Adipose tissue (tissue), 3 donors: ENCODE measurements around the gene OTULINL. TPM values are rescaled to one million over a fixed set of nuclear protein-coding genes. Genes with fewer than 3 reads are reported as not detected.
"Not testable (repeated sequence)": the region's sequence is repeated elsewhere in the genome, so short reads cannot be mapped to it uniquely, and the experiment has no call there.

ENCODE experiments used
- H3K27ac ChIP-seq: one replicate; pipeline ENCODE4 v1.5.1; 2013; ENCODE audit warnings: low read depth, low read length
- WGBS, 3 donors: extraction: QIAGEN DNeasy Blood & Tissue Kit; methylation state at CpG; one replicate each; pipeline ENCODE4 v1.1.7; 2013; 5-methylcytosine and 5-hydroxymethylcytosine counted together
- polyA plus RNA-seq, 3 donors: library from polyadenylated mRNA; stranded (reverse); fragments of 200-250 nt; gene quantifications; one replicate each; pipeline ENCODE4 v1.2.3, GENCODE V29; 2013
- donor health status: healthy with polysubstance abuse.
- donor health status: Bipolar disorder and iron deficiency.
- donor health status: healthy.

The OTULINL gene
- 1 to 10 TPM; 3.1 to 7.3 (median 3.1) TPM for polyA plus RNA-seq

DNA sequence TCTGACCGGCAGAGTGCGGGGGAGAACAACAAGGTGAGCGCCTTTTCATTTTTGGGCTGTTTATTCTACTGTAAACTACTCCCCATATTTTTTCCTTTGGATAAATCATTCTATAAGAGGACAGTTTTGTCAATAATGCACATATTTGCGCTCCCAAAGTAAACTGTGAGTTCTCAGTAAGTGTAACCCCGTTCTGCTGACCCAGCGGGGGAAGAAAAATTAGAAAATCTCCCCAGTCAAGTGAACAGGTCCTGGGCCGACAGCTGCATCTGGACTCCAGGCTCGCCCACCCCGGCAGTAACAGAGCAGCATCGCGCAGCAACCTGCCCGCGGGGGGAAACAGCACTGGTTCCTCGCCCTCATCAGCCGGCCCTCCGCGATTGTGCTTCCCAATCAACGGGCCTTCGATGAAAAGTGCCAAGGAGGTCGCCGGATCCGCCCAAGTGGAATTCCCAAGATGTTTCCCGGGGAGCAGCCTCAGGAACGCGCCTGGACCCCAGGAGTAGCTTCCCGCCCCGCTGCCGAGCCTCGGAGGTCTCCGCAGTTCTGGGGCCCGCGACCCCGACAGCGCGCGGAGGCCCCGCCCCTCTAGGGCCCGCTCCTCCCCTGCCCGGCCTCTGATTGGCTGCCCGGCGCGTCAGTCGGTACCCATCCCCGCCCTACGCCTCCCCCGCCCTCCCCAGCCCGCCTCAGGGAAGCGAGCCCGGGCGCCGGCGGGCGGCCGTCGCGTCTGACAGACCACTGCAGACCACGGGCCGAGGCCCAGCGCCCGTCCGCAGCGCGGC lies at the start of gene OTULINL:
Gene OTULINL (plus strand): TSS at position 687 of the 785 bp plus-strand sequence. CDS start 103 bp downstream, outside the sequence.
- no peak within 1 kb of the TSS for H3K27ac ChIP-seq
- 6 to 9% (median 8%) methylated on average over 49 to 63 of the region's 63 CpGs for WGBS, 3 donors

DNA sequence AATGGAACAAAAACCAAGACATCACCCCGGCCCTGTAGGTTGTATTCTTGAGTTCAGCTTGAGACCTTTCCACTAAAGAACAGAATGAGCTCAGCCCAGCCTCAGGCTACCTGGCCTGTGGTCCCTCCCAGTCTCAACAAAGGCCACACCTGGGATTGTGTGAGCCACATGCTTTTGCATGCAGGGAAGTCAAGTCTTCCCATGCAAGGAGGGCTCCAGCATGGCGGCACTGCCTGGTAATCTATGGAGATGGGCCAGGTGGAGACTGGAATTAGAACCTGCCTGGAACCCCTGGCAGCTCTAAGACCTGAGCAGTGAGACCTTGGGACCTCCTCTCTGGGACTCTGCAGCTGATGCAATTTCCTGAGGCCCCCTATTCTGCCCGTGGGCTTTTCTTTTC lies 49.4 kb upstream of the OTULINL start:
- 53 to 71% (median 56%) methylated on average over 3 of the region's 3 CpGs for WGBS, 3 donors
- H3K27ac ChIP-seq = no peak overlapping the region

DNA sequence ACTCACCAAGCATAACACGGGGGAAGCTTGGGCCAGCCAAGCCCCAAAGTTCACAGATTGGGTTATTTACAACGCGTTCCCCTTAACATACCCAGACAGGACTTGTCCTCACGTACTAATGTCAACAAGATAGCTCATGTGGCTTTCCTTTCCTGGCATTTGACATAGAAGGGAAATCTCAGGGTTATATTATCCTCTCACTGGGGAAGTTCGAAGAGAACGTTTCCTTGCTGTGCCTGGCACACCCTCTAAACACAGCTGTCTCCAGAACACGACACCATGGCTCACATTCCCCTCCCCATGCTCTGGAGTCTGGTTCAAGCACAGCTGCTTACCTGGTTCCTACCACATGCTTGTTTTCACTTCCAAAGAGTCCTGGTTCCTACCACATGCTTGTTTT lies 46.8 kb upstream of the OTULINL start:
- no peak overlapping the region for H3K27ac ChIP-seq
- 11 to 19% (median 12%) methylated on average over 7 of the region's 7 CpGs for WGBS, 3 donors

- H3K27ac ChIP-seq = no peak overlapping the region
- 45 to 76% (median 57%) methylated on average over 3 of the region's 3 CpGs for WGBS, 3 donors
These were observed 36.3 kb upstream of the OTULINL start for GRCh38 chr5:14545308-14545707.

GRCh38 chr5:14545862-14546261 lies 35.7 kb upstream of the OTULINL start:
- WGBS, 3 donors = 67 to 100% (median 80%) methylated on average over 1 of the region's 1 CpG
- H3K27ac ChIP-seq = no peak overlapping the region

- H3K27ac ChIP-seq = no peak overlapping the region
- WGBS, 3 donors = 94 to 95% (median 94%) methylated on average over 1 of the region's 1 CpG
These were observed 33.9 kb upstream of the OTULINL start for GRCh38 chr5:14547666-14548065.

GRCh38 chr5:14551211-14551610 lies 30.4 kb upstream of the OTULINL start:
- WGBS, 3 donors = 73 to 93% (median 82%) methylated on average over 3 of the region's 3 CpGs
- H3K27ac ChIP-seq = no peak overlapping the region

DNA sequence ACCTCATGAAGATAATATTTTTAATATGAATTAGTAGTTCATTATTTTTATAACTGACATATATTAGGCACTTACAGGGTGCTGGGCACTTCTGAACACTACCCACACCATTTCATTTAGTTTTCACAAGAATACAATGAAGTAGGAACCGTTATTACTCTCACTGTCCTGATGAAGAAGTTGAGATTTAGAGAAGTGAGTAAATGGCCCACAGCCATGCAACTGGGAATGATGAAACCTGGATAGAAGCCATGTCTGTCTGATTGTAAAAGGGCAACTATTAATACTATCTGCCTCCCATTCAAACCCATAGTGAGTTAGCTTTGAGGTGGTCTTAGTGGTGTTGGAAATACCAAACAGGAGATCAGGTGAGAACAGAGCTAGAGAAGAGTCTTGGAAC lies 29.6 kb upstream of the OTULINL start:
- WGBS, 3 donors = 28 to 64% (median 34%) methylated on average over 1 of the region's 1 CpG

DNA sequence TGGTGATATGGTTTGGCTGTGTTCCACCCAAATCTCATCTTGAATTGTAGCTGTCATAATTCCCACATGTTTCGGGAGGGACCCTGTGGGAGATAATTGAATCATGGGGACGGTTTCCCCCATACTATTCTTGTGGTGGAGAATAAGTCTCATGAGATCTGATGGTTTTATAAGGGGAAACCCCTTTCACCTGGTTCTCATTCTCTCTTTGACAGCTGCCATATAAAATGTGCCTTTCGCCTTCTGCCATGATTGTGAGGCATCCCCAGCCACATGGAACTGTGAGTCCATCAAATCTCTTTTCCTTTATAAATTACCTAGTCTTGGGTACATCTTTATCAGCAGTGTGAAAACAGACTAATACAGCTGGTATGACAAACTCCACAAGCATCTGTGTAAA lies 27.3 kb upstream of the OTULINL start:
- not testable (repeated sequence) for H3K27ac ChIP-seq
- WGBS, 3 donors = 77 to 82% (median 78%) methylated on average over 3 of the region's 3 CpGs

More for the DNA sequence above, 29.6 kb upstream of the OTULINL start:
- no peak overlapping the region for H3K27ac ChIP-seq

DNA sequence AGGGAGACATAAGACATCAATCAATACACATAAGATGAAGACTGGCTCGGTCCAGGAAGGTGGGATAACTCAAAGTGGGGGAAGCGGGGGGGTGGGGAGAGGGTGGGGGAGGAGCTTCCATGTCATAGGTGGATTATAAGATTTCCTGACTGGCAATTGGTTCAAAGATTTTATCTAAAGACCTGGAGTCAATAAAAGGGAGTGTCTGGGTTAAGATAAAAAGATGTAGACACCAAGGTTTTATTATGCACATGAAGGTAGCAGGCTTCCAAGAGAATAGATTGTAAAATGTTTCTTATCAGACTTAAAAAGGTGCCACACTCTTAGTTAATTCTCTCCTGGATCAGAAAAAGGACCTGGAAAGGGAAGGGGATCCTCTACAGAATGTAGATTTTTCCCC lies 25.6 kb upstream of the OTULINL start:
- whole genome bisulfite sequencing, 3 donors = 81 to 86% (median 84%) methylated on average over 2 of the region's 2 CpGs
- H3K27ac ChIP-seq = no peak overlapping the region

DNA sequence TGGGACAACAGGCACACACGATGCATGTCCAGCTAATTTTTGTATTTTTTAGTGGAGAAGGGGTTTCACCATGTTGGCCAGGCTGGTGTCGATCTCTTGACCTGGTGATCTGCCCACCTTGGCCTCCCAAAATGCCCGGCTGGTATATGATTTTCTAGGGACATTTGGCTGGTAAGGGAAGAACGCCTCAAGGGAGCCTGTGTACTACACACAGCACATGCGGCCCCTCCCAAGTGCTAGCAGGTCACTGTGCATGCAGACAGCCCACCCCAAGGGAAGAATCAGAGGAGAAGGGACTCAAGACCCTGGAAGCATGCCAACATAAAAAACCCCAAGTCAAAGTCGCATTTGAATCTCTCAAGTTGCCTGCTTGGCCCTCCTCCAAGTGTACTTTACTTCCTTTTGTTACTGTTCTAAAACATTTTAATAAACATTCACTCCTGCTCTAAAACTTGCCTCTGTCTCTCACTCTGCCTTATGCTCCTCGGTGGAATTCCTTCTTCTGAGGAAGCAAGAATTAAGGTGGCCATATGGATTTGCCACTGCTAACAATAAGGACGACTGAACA lies 24.3 kb upstream of the OTULINL start:
- H3K27ac ChIP-seq = no peak overlapping the region
- 46 to 58% (median 56%) methylated on average over 8 of the region's 8 CpGs for WGBS, 3 donors

- H3K27ac ChIP-seq = no peak overlapping the region
- WGBS, 3 donors = 44 to 58% (median 57%) methylated on average over 8 of the region's 8 CpGs
These were observed 23.7 kb upstream of the OTULINL start for GRCh38 chr5:14557791-14558415.

GRCh38 chr5:14560091-14560595 lies 21.4 kb upstream of the OTULINL start:
- 16 to 41% (median 38%) methylated on average over 10 of the region's 10 CpGs for WGBS, 3 donors
- no peak overlapping the region for H3K27ac ChIP-seq

GRCh38 chr5:14561741-14562140 lies 19.9 kb upstream of the OTULINL start:
- 84 to 92% (median 88%) methylated on average over 3 of the region's 3 CpGs for WGBS, 3 donors
- H3K27ac ChIP-seq = no peak overlapping the region

- WGBS, 3 donors = 88 to 95% (median 93%) methylated on average over 1 of the region's 1 CpG
- no peak overlapping the region for H3K27ac ChIP-seq
These were observed 13.3 kb upstream of the OTULINL start for GRCh38 chr5:14568333-14568732.

- 63 to 83% (median 74%) methylated on average over 4 of the region's 4 CpGs for WGBS, 3 donors
- no peak overlapping the region for H3K27ac ChIP-seq
These were observed 11.5 kb upstream of the OTULINL start for GRCh38 chr5:14569948-14570691.

- H3K27ac ChIP-seq = no peak overlapping the region
- 97 to 98% (median 97%) methylated on average over 1 of the region's 1 CpG for WGBS, 3 donors
These were observed 9.7 kb upstream of the OTULINL start for GRCh38 chr5:14571901-14572300.

- H3K27ac ChIP-seq = no peak overlapping the region
These were observed 9.2 kb upstream of the OTULINL start for GRCh38 chr5:14572385-14572784.

GRCh38 chr5:14572836-14573235 lies 8.8 kb upstream of the OTULINL start:
- 73 to 95% (median 76%) methylated on average over 4 of the region's 4 CpGs for WGBS, 3 donors
- no peak overlapping the region for H3K27ac ChIP-seq
